Measurements from ENCODE around the gene KIAA1217. TPM values are rescaled to one million over a fixed set of nuclear protein-coding genes. Genes with fewer than 3 reads are reported as not detected.

Gene KIAA1217
- total and polyA plus RNA-seq, 2 of the 8 experiments (the other 6 are each of a cell fraction or from before 2014, with no cell fraction given): 4.5 to 15.6 TPM

GRCh38 chr10:24251547-24251946 is 42.6 kb downstream of the KIAA1217 start (continued):
- TF ChIP-seq BCL11A (IDR thresholded peaks at IDR 0.05; ENCODE audit: low read depth in 2 of 2, low read length in 2 of 2) (no peak), SIX5 (IDR thresholded peaks at IDR 0.05; ENCODE audit: low read depth, low read length) (no peak), POLR2A (IDR thresholded peaks at IDR 0.05; ENCODE audit: control extremely low read depth in 1 of 2, low read depth in 2 of 2, low read length in 2 of 2) (no peak), CBX5 (IDR thresholded peaks at IDR 0.05; ENCODE audit: low read depth, low read length) (no peak), CBX8 (IDR thresholded peaks at IDR 0.05; ENCODE audit: borderline replicate concordance, low read depth, low read length) (no peak), JUN (IDR thresholded peaks at IDR 0.05; ENCODE audit: low read depth, low read length) (no peak), TBP (IDR thresholded peaks at IDR 0.05; ENCODE audit: low read depth, low read length) (no peak), TAF7 (optimal IDR thresholded peaks at IDR 0.05; ENCODE audit: borderline replicate concordance, low read depth, low read length) (no peak), BACH1 (IDR thresholded peaks at IDR 0.05; ENCODE audit: low read length) (no peak), JUND (IDR thresholded peaks at IDR 0.05; ENCODE audit: low read length) (no peak), CTBP2 (IDR thresholded peaks at IDR 0.05; ENCODE audit: borderline replicate concordance, insufficient read depth, insufficient read length, low read length) (no peak), RNF2 (IDR thresholded peaks at IDR 0.05; ENCODE audit: borderline replicate concordance, low read depth, low read length, missing control alignments, poor library complexity, severe bottlenecking) (no peak), CHD7 (IDR thresholded peaks at IDR 0.05; ENCODE audit: insufficient replicate concordance, low read length) (no peak)

Measured in H1 (cell line).